ENCODE data around the gene DAPK2. TPM values are rescaled to one million over a fixed set of nuclear protein-coding genes. Genes with fewer than 3 reads are reported as not detected.

DAPK2 gene
- total RNA-seq, 2 experiments from 2014 or later: 13.4 to 17.6 TPM

GRCh38 chr15:63864186-63864585 lies 182.1 kb downstream of the DAPK2 start:
- Mint-ChIP-seq H3K36me3 (no peaks in the 10 kb centered on the region), H3K27me3 (no peaks in the 10 kb centered on the region), H3K4me3 (no peak overlapping the region), H3K9me3 (peaks cover 1% of the 10 kb centered on the region), H3K4me1 (peaks cover 18% of the 10 kb centered on the region), H3K27ac (no peak overlapping the region)
- no peak for DNase-seq
- POLR2A ChIA-PET: no interaction called here
- ATAC-seq (ENCODE audit: low read depth): no peak

GRCh38 chr15:63861946-63862517 lies 184.3 kb downstream of the DAPK2 start:
- Mint-ChIP-seq H3K36me3 (no peaks in the 10 kb centered on the region), H3K4me3 (no peak overlapping the region), H3K4me1 (peaks cover 24% of the 10 kb centered on the region), H3K27me3 (no peaks in the 10 kb centered on the region), H3K27ac (no peak overlapping the region), H3K9me3 (no peaks in the 10 kb centered on the region)
- DNase-seq: no peak
- POLR2A ChIA-PET: no interaction called here
- ATAC-seq (ENCODE audit: low read depth): no peak

- Mint-ChIP-seq H3K27me3 (no peaks in the 10 kb centered on the region), H3K4me3 (peak overlapping the region; percentile 57), H3K27ac (peak overlapping the region; percentile 91), H3K36me3 (no peaks in the 10 kb centered on the region), H3K9me3 (no peaks in the 10 kb centered on the region), H3K4me1 (peaks cover 23% of the 10 kb centered on the region)
- POLR2A ChIA-PET: interaction anchor here (0.7 to 1.5 kb wide), 5 partner anchors 9 to 150 kb away, joined by 3 to 10 read pairs (median 5); partner anchors contain the start of gene HERC1
- ATAC-seq (ENCODE audit: low read depth): peak; percentile 25
- DNase-seq: no peak
These were observed 185.7 kb downstream of the DAPK2 start for GRCh38 chr15:63860555-63860954.

- Mint-ChIP-seq H3K27me3 (no peaks in the 10 kb centered on the region), H3K27ac (peak overlapping the region; percentile 91), H3K4me3 (peak overlapping the region; percentile 57), H3K4me1 (peaks cover 25% of the 10 kb centered on the region), H3K9me3 (no peaks in the 10 kb centered on the region), H3K36me3 (no peaks in the 10 kb centered on the region)
- POLR2A ChIA-PET: interaction anchor here (0.6 to 1.5 kb wide), 8 partner anchors 10 to 150 kb away, joined by 3 to 10 read pairs (median 5); partner anchors contain the start of gene HERC1
- ATAC-seq (ENCODE audit: low read depth): peak; percentile 94
- peak; percentile 57 for DNase-seq
These were observed 186.1 kb downstream of the DAPK2 start for GRCh38 chr15:63860155-63860554.

GRCh38 chr15:63858881-63859280 lies 187.4 kb downstream of the DAPK2 start:
- H3K27ac Mint-ChIP-seq: peak overlapping the region; percentile 54
- POLR2A ChIA-PET: interaction anchor here (0.8 kb wide), 1 partner anchor 25 kb away, joined by 5 read pairs; the partner anchor contains the start of gene HERC1
- DNase-seq (no peak), ATAC-seq (ENCODE audit: low read depth) (no peak)
- no peaks in the 10 kb centered on the region for H3K9me3 Mint-ChIP-seq
- H3K4me1 Mint-ChIP-seq: peaks cover 26% of the 10 kb centered on the region
- no peak overlapping the region for H3K4me3 Mint-ChIP-seq
- no peaks in the 10 kb centered on the region for H3K36me3 Mint-ChIP-seq
- no peaks in the 10 kb centered on the region for H3K27me3 Mint-ChIP-seq

GRCh38 chr15:63858448-63858847 lies 187.8 kb downstream of the DAPK2 start:
- H3K9me3 Mint-ChIP-seq: no peaks in the 10 kb centered on the region
- no peaks in the 10 kb centered on the region for H3K27me3 Mint-ChIP-seq
- no peaks in the 10 kb centered on the region for H3K36me3 Mint-ChIP-seq
- H3K4me3 Mint-ChIP-seq: no peak overlapping the region
- ATAC-seq (ENCODE audit: low read depth) (no peak), DNase-seq (no peak)
- no peak overlapping the region for H3K27ac Mint-ChIP-seq
- POLR2A ChIA-PET: interaction anchor here (0.8 kb wide), 1 partner anchor 25 kb away, joined by 5 read pairs; the partner anchor contains the start of gene HERC1
- H3K4me1 Mint-ChIP-seq: peaks cover 26% of the 10 kb centered on the region

- DNase-seq (no peak), ATAC-seq (ENCODE audit: low read depth) (no peak)
- no peaks in the 10 kb centered on the region for H3K36me3 Mint-ChIP-seq
- POLR2A ChIA-PET: no interaction called here
- H3K27me3 Mint-ChIP-seq: no peaks in the 10 kb centered on the region
- H3K27ac Mint-ChIP-seq: no peak overlapping the region
- no peak overlapping the region for H3K4me3 Mint-ChIP-seq
- H3K4me1 Mint-ChIP-seq: peaks cover 26% of the 10 kb centered on the region
- peaks cover 1% of the 10 kb centered on the region for H3K9me3 Mint-ChIP-seq
These were observed 188.8 kb downstream of the DAPK2 start for GRCh38 chr15:63857461-63857856.

Small RNAs within 50 kb of the gene (microRNA-seq; reads per million reads assigned to microRNA genes)
- gene MIR422A: not detected

Other genes starting within 250 kb of the DAPK2 start
- 100 to 1,000 TPM; 113 to 122 TPM for gene HERC1, start 212.5 kb downstream of the DAPK2 start, total RNA-seq
- gene CIAO2A, start 47.4 kb upstream of the DAPK2 start, total RNA-seq: 10 to 100 TPM; 57.6 to 61.5 TPM
- 100 to 1,000 TPM; 119 to 126 TPM for gene SNX1, start 49.5 kb upstream of the DAPK2 start, total RNA-seq
- gene SNX22, start 105.2 kb upstream of the DAPK2 start, total RNA-seq: 1 to 10 TPM in 1 of 2 experiments, under 1 TPM in 1; 0.80 to 1.1 TPM
- 100 to 1,000 TPM; 225 to 227 TPM for gene PPIB, start 116.5 kb upstream of the DAPK2 start, total RNA-seq